ENCODE data around the gene CTXN1. TPM values are rescaled to one million over a fixed set of nuclear protein-coding genes. Genes with fewer than 3 reads are reported as not detected.
A peak's percentile ranks its signal among the peaks of the same experiment; 100 is the strongest.

CTXN1 gene
- total and polyA plus RNA-seq, 12 donors, result 1.3 to 17.9 (median 10.6) TPM; not detected in 1

DNA sequence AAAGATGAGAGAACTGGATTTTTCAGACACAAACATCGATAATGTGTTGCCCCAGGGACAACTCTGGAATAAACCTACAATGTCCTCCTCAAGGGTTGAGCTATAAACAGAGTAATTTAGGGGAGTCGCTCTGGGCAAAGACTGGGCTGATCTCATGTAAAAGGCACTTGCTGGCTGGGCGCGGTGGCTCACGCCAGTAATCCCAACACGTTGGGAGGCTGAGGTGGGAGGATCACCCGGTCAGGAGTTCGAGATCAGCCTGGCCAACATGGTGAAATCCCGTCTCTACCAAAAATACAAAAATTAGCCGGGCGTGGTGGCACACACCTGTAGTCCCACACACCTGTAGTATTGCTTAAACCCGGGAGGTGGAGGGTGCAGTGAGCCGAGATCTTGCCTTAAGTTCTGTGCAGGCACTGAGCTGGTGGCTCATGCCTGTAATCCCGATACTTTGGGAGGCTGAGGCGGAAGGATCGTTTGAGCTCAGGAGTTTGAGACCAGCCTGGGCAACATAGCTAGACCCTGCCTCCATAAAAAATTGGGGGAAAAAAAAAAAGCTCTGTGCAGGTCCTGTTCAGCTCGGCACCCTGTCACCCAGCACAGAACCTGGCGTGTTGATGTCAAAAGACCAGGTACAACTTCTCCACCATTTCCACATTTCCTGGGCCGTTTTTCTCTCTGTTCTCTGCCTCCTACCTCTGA, 16.1 kb upstream of the CTXN1 start:
- H3K4me3 ChIP-seq, result no peak overlapping the region
- H3K4me1 ChIP-seq (replicated peaks in 1 of 2), result peaks cover 7 to 13% of the 10 kb centered on the region in 2 donors
- TF ChIP-seq POLR2A (IDR thresholded peaks at IDR 0.05), result no peak
- TF ChIP-seq, protein P1, sequence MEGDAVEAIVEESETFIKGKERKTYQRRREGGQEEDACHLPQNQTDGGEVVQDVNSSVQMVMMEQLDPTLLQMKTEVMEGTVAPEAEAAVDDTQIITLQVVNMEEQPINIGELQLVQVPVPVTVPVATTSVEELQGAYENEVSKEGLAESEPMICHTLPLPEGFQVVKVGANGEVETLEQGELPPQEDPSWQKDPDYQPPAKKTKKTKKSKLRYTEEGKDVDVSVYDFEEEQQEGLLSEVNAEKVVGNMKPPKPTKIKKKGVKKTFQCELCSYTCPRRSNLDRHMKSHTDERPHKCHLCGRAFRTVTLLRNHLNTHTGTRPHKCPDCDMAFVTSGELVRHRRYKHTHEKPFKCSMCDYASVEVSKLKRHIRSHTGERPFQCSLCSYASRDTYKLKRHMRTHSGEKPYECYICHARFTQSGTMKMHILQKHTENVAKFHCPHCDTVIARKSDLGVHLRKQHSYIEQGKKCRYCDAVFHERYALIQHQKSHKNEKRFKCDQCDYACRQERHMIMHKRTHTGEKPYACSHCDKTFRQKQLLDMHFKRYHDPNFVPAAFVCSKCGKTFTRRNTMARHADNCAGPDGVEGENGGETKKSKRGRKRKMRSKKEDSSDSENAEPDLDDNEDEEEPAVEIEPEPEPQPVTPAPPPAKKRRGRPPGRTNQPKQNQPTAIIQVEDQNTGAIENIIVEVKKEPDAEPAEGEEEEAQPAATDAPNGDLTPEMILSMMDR (IDR thresholded peaks at IDR 0.05), result no peak
- no peak overlapping the region for H3K27ac ChIP-seq
- no peaks in the 10 kb centered on the region for H3K27me3 ChIP-seq
- no peaks in the 10 kb centered on the region for H3K9me3 ChIP-seq (replicated peaks in 1 of 3)
- peaks cover 0 to 30% of the 10 kb centered on the region in 2 donors for H3K36me3 ChIP-seq (replicated peaks in 1 of 2)
- WGBS, 4 donors, result 90 to 94% (median 93%) methylated on average over 16 to 19 of the region's 19 CpGs
- DNase-seq, result no peak
- intact Hi-C loops (cut with DNase I), result loop anchor here in 1 of 2 donors (10.0 kb wide), 1 partner anchor 313 kb away; no protein-coding TSS in a partner anchor

GRCh38 chr19:7940841-7941240, 14.9 kb upstream of the CTXN1 start:
- no peak for DNase-seq
- H3K36me3 ChIP-seq (replicated peaks in 1 of 2), result peaks cover 0 to 42% of the 10 kb centered on the region in 2 donors
- H3K27ac ChIP-seq, result no peak overlapping the region
- H3K9me3 ChIP-seq (replicated peaks in 1 of 3), result no peaks in the 10 kb centered on the region
- intact Hi-C loops (cut with DNase I), result loop anchor here in 1 of 2 donors (10.0 kb wide), 1 partner anchor 314 kb away; no protein-coding TSS in a partner anchor
- no peak overlapping the region for H3K4me3 ChIP-seq
- peaks cover 7 to 13% of the 10 kb centered on the region in 2 donors for H3K4me1 ChIP-seq (replicated peaks in 1 of 2)
- H3K27me3 ChIP-seq, result no peaks in the 10 kb centered on the region
- TF ChIP-seq, protein P1 (IDR thresholded peaks at IDR 0.05), result no peak
- TF ChIP-seq POLR2A (IDR thresholded peaks at IDR 0.05), result no peak
- 91 to 97% (median 94%) methylated on average over 4 to 13 of the region's 13 CpGs for WGBS, 4 donors

GRCh38 chr19:7934766-7935165, 8.8 kb upstream of the CTXN1 start:
- H3K4me1 ChIP-seq (replicated peaks in 1 of 2), result peaks cover under 1 to 6% of the 10 kb centered on the region in 2 donors
- no peak overlapping the region for H3K4me3 ChIP-seq
- H3K36me3 ChIP-seq (replicated peaks in 1 of 2), result peaks cover 0 to 85% of the 10 kb centered on the region in 2 donors
- TF ChIP-seq, protein P1 (IDR thresholded peaks at IDR 0.05), result no peak
- TF ChIP-seq POLR2A (IDR thresholded peaks at IDR 0.05), result no peak
- no peaks in the 10 kb centered on the region for H3K27me3 ChIP-seq
- DNase-seq, result no peak
- intact Hi-C loops (cut with DNase I), result no loop called here
- H3K9me3 ChIP-seq (replicated peaks in 1 of 3), result no peaks in the 10 kb centered on the region
- 86 to 90% (median 89%) methylated on average over 17 to 21 of the region's 21 CpGs for WGBS, 4 donors
- H3K27ac ChIP-seq, result no peak overlapping the region

GRCh38 chr19:7933828-7934725, 8.1 kb upstream of the CTXN1 start:
- H3K27me3 ChIP-seq, result no peaks in the 10 kb centered on the region
- H3K9me3 ChIP-seq (replicated peaks in 1 of 3), result no peaks in the 10 kb centered on the region
- H3K27ac ChIP-seq, result no peak overlapping the region
- no peak for DNase-seq
- intact Hi-C loops (cut with DNase I), result no loop called here
- 89 to 95% (median 92%) methylated on average over 25 to 55 of the region's 55 CpGs for WGBS, 4 donors
- peaks cover 0 to 81% of the 10 kb centered on the region in 2 donors for H3K36me3 ChIP-seq (replicated peaks in 1 of 2)
- TF ChIP-seq, protein P1 (IDR thresholded peaks at IDR 0.05), result peak in 1 of 6 experiments; percentile 1
- TF ChIP-seq POLR2A (IDR thresholded peaks at IDR 0.05), result no peak
- peaks cover 7 to 13% of the 10 kb centered on the region in 2 donors for H3K4me1 ChIP-seq (replicated peaks in 1 of 2)
- no peak overlapping the region for H3K4me3 ChIP-seq

All from adrenal gland (tissue), 12 donors.